Gastrocnemius medialis (tissue), 4 donors: ENCODE measurements around the gene CACNA1H. TPM values are rescaled to one million over a fixed set of nuclear protein-coding genes. Genes with fewer than 3 reads are reported as not detected.

ENCODE experiments used
- ATAC-seq, 2 donors: fragments of 150-250 bp; one replicate each; pipeline ENCODE4 v1.9.1; 2016
- DNase-seq, 2 donors: peaks; one replicate each; pipeline ENCODE4 v3.0.0-alpha.2; 2019
- H3K27ac ChIP-seq, 4 donors: fragments of 200-600 bp; sonication (generic); 1 replicate in 1 of 4; 2 replicates in 3 of 4; pipeline ENCODE4 v1.5.1; 2016 to 2018; ENCODE audit warnings: mild to moderate bottlenecking in 2 of 4, moderate library complexity in 1 of 4
- H3K27me3 ChIP-seq, 3 donors: fragments of 200-600 bp; sonication (generic) in 2 of 3; 1 replicate in 1 of 3; 2 replicates in 2 of 3; pipeline versions ENCODE4 v1.5.1 to v1.6.0; 2016 to 2019; ENCODE audit warnings: mild to moderate bottlenecking in 1 of 3, moderate library complexity in 1 of 3
- H3K36me3 ChIP-seq, 2 donors: fragments of 200-600 bp; sonication (generic) in 1 of 2; one replicate each; pipeline ENCODE4 v1.5.1; 2017 to 2018
- H3K4me1 ChIP-seq, 2 donors: fragments of 200-600 bp; sonication (generic) in 1 of 2; one replicate each; pipeline ENCODE4 v1.5.1; 2016 to 2017; ENCODE audit warnings: mild to moderate bottlenecking in 2 of 2
- H3K4me3 ChIP-seq, 4 donors: fragments of 200-600 bp; sonication (generic) in 3 of 4; 1 replicate in 1 of 4; 2 replicates in 3 of 4; pipeline ENCODE4 v1.5.1; 2016 to 2019; ENCODE audit warnings: mild to moderate bottlenecking in 2 of 4
- H3K9me3 ChIP-seq, 3 donors: fragments of 200-600 bp; sonication (generic) in 2 of 3; 1 replicate in 1 of 3; 2 replicates in 2 of 3; pipeline ENCODE4 v1.5.1; 2016 to 2019
- CTCF ChIP-seq, 5 experiments: fragments of 450-650 bp in 3 of 5; fragments of 200-600 bp in 2 of 5; sonication (generic) in 2 of 5; IDR thresholded peaks in 4 of 5; conservative IDR thresholded peaks in 1 of 5; 1 replicate in 4 of 5; 2 replicates in 1 of 5; pipeline ENCODE4 v1.5.1; 2016 to 2019; ENCODE audit warnings: antibody characterized with exemption in 5 of 5, mild to moderate bottlenecking in 3 of 5, moderate library complexity in 3 of 5
- POLR2A ChIP-seq, 2 donors: fragments of 450-650 bp; IDR thresholded peaks; one replicate each; pipeline ENCODE4 v1.6.1; 2017; ENCODE audit warnings: antibody characterized with exemption in 2 of 2, mild to moderate bottlenecking in 2 of 2, moderate library complexity in 2 of 2
- in situ Hi-C, 4 donors: fragments of 200-750 bp; cut with MboI; loops; one replicate each; pipeline versions ENCODE4 v1.15.0 to v1.8.0; 2017; ENCODE audit warnings: low sequenced_read_pairs in 4 of 4
- intact Hi-C: fragments of 100-400 bp; cut with DNase I; formaldehyde crosslinking; loops from one replicate; pipeline ENCODE4 v1.15.1; 2023; ENCODE audit warnings: low total_unique reads
- total RNA-seq, 4 donors: library from RNA; depleted of rRNA; stranded (reverse); fragments of >200 nt; gene quantifications; one replicate each; pipeline versions ENCODE4 v1.1.0 to v1.2.3, GENCODE V29; 2016

Gene CACNA1H
- total RNA-seq, 4 donors from 2014 or later = 3.7 to 12.8 (median 4.5) TPM

DNA sequence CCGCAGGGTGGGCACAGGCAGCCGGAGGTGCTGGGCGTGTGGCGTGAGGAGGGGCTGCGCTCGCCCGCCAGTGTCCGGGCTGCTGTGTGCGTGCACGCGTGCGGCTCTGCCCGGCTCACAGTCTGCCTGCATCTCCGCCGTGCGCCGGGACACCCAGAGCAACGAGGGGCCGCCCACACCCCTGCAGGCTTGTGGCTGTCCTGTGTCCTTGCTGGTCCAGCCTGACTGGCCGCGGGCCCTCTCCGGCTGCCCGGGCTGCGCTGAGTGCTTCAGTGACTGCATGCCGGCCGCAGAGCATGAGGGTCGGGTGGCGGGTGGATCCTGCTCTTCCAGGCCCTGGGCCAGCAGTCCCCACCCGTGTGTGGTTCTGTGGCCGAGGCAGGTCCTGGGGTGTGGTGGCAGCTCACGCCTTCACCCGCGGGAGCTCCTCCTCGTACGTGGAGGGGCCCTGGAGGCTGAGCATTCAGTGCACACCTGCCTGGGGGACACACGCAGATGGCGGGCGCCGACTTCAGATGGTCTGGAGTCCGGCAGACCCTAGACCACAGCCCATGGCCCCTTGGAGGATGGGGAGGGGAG lies 59.8 kb downstream of the CACNA1H start:
- no peak for DNase-seq
- intact Hi-C loops (no loop called here), in situ Hi-C loops (no loop called here)
- Histone ChIP-seq H3K27me3 (no peaks in the 10 kb centered on the region), H3K27ac (no peak overlapping the region), H3K36me3 (no peaks in the 10 kb centered on the region), H3K4me3 (no peak overlapping the region), H3K9me3 (no peaks in the 10 kb centered on the region), H3K4me1 (no peaks in the 10 kb centered on the region)
- no peak for ATAC-seq
- no peak for TF ChIP-seq CTCF (IDR thresholded peaks at IDR 0.05 in 4 of 5, conservative IDR thresholded peaks at IDR 0.05 in 1 of 5)
- TF ChIP-seq POLR2A (IDR thresholded peaks at IDR 0.05) = no peak

GRCh38 chr16:1213231-1213630 lies 60.3 kb downstream of the CACNA1H start:
- TF ChIP-seq POLR2A (IDR thresholded peaks at IDR 0.05) = no peak
- TF ChIP-seq CTCF (IDR thresholded peaks at IDR 0.05 in 4 of 5, conservative IDR thresholded peaks at IDR 0.05 in 1 of 5) = no peak
- Histone ChIP-seq H3K4me1 (no peaks in the 10 kb centered on the region), H3K27ac (no peak overlapping the region), H3K9me3 (no peaks in the 10 kb centered on the region), H3K4me3 (no peak overlapping the region), H3K27me3 (no peaks in the 10 kb centered on the region), H3K36me3 (no peaks in the 10 kb centered on the region)
- DNase-seq (no peak), ATAC-seq (no peak)
- intact Hi-C loops (no loop called here), in situ Hi-C loops (no loop called here)

DNA sequence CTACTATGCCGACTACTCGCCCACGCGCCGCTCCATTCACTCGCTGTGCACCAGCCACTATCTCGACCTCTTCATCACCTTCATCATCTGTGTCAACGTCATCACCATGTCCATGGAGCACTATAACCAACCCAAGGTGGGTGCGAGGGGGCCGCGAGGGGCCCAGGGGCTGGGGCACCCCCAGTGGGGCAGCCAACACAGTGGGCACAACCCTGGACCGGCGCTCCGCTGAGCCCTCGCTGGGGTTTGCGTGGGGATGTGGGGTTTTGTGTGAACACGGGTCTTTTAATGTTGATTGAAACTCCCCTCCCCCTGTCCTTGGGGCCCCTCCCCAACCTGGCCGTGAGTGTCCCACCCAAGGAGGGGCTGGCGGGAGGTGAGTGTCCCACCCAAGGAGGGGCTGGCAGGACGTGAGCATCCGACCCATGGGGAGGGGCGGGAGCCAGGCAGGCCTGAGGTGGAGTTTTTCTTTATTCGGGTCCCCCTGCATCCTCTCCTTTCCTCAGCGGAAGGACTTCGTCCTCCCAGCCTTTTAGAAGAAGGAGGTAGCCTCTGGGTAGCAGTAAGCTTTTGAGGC lies 61.0 kb downstream of the CACNA1H start:
- in situ Hi-C loops = no loop called here
- DNase-seq = no peak

GRCh38 chr16:1214719-1215118 lies 61.8 kb downstream of the CACNA1H start:
- DNase-seq (no peak), ATAC-seq (no peak)
- H3K4me1 ChIP-seq = no peaks in the 10 kb centered on the region
- H3K4me3 ChIP-seq = no peak overlapping the region
- TF ChIP-seq POLR2A (IDR thresholded peaks at IDR 0.05) (no peak), CTCF (IDR thresholded peaks at IDR 0.05 in 4 of 5, conservative IDR thresholded peaks at IDR 0.05 in 1 of 5) (no peak)
- no peaks in the 10 kb centered on the region for H3K36me3 ChIP-seq
- no peaks in the 10 kb centered on the region for H3K27me3 ChIP-seq
- intact Hi-C loops = no loop called here
- no peak overlapping the region for H3K27ac ChIP-seq
- in situ Hi-C loops = no loop called here
- H3K9me3 ChIP-seq = no peaks in the 10 kb centered on the region

More for the DNA sequence above, 61.0 kb downstream of the CACNA1H start:
- ATAC-seq = no peak
- Histone ChIP-seq H3K4me3 (no peak overlapping the region), H3K27me3 (no peaks in the 10 kb centered on the region), H3K36me3 (no peaks in the 10 kb centered on the region), H3K4me1 (no peaks in the 10 kb centered on the region), H3K27ac (no peak overlapping the region), H3K9me3 (no peaks in the 10 kb centered on the region)
- intact Hi-C loops = no loop called here
- TF ChIP-seq CTCF (IDR thresholded peaks at IDR 0.05 in 4 of 5, conservative IDR thresholded peaks at IDR 0.05 in 1 of 5) = no peak
- TF ChIP-seq POLR2A (IDR thresholded peaks at IDR 0.05) = no peak
